ENCODE results near the gene CCDC88B.

CCDC88B gene

GRCh38 chr11:64389851-64390250 is 49.8 kb downstream of the CCDC88B start:
- no peaks in the 10 kb centered on the region for H3F3A ChIP-seq (ENCODE audit: low read depth)
- H3K36me3 ChIP-seq (ENCODE audit: insufficient read depth, low read length): no peaks in the 10 kb centered on the region
- no peak overlapping the region for H2AFZ ChIP-seq (ENCODE audit: low read length)
- no peaks in the 10 kb centered on the region for H4K20me1 ChIP-seq (ENCODE audit: insufficient read depth, low read length, poor library complexity, severe bottlenecking)
- H3K4me2 ChIP-seq (ENCODE audit: low read depth, low read length, poor library complexity, severe bottlenecking): no peak overlapping the region
- H3K9me2 ChIP-seq (replicated peaks; ENCODE audit: low read depth, low read length): no peaks in the 10 kb centered on the region
- no peaks in the 10 kb centered on the region for H3K79me2 ChIP-seq (ENCODE audit: insufficient read depth, low read length)
- no peak overlapping the region for H3K4me3 ChIP-seq (ENCODE audit: low read length, poor library complexity, severe bottlenecking)
- TF ChIP-seq EZH2phosphoT487 (IDR thresholded peaks at IDR 0.05; ENCODE audit: borderline replicate concordance): no peak
- H3K27me3 ChIP-seq (ENCODE audit: insufficient read depth, low read length, poor library complexity, severe bottlenecking): no peaks in the 10 kb centered on the region
- H3K9ac ChIP-seq (ENCODE audit: low read depth, low read length, poor library complexity, severe bottlenecking): no peak overlapping the region
- H3K9me3 ChIP-seq (ENCODE audit: insufficient read depth, low read depth, low read length): no peaks in the 10 kb centered on the region
- peaks cover 7% of the 10 kb centered on the region for H3K4me1 ChIP-seq (ENCODE audit: insufficient read depth, low read length, poor library complexity, severe bottlenecking)

GRCh38 chr11:64390558-64390957 is 50.6 kb downstream of the CCDC88B start:
- H3K27me3 ChIP-seq (ENCODE audit: insufficient read depth, low read length, poor library complexity, severe bottlenecking): no peaks in the 10 kb centered on the region
- no peak overlapping the region for H3K4me2 ChIP-seq (ENCODE audit: low read depth, low read length, poor library complexity, severe bottlenecking)
- H3K9me2 ChIP-seq (replicated peaks; ENCODE audit: low read depth, low read length): no peaks in the 10 kb centered on the region
- no peak overlapping the region for H3K9ac ChIP-seq (ENCODE audit: low read depth, low read length, poor library complexity, severe bottlenecking)
- H3K79me2 ChIP-seq (ENCODE audit: insufficient read depth, low read length): no peaks in the 10 kb centered on the region
- no peak overlapping the region for H3K4me3 ChIP-seq (ENCODE audit: low read length, poor library complexity, severe bottlenecking)
- H2AFZ ChIP-seq (ENCODE audit: low read length): no peak overlapping the region
- TF ChIP-seq CTCF (conservative IDR thresholded peaks at IDR 0.05; ENCODE audit: low read length): no peak
- TF ChIP-seq EZH2phosphoT487 (IDR thresholded peaks at IDR 0.05; ENCODE audit: borderline replicate concordance): no peak
- H3K36me3 ChIP-seq (ENCODE audit: insufficient read depth, low read length): no peaks in the 10 kb centered on the region
- no peaks in the 10 kb centered on the region for H3F3A ChIP-seq (ENCODE audit: low read depth)
- H4K20me1 ChIP-seq (ENCODE audit: insufficient read depth, low read length, poor library complexity, severe bottlenecking): no peaks in the 10 kb centered on the region
- no peaks in the 10 kb centered on the region for H3K9me3 ChIP-seq (ENCODE audit: insufficient read depth, low read depth, low read length)
- H3K4me1 ChIP-seq (ENCODE audit: insufficient read depth, low read length, poor library complexity, severe bottlenecking): peaks cover 7% of the 10 kb centered on the region

GRCh38 chr11:64391839-64392238 is 51.8 kb downstream of the CCDC88B start:
- H3K36me3 ChIP-seq (ENCODE audit: insufficient read depth, low read length): no peaks in the 10 kb centered on the region
- no peaks in the 10 kb centered on the region for H3K4me1 ChIP-seq (ENCODE audit: insufficient read depth, low read length, poor library complexity, severe bottlenecking)
- no peak overlapping the region for H3K4me3 ChIP-seq (ENCODE audit: low read length, poor library complexity, severe bottlenecking)
- no peaks in the 10 kb centered on the region for H3K79me2 ChIP-seq (ENCODE audit: insufficient read depth, low read length)
- no peaks in the 10 kb centered on the region for H4K20me1 ChIP-seq (ENCODE audit: insufficient read depth, low read length, poor library complexity, severe bottlenecking)
- no peak for TF ChIP-seq CTCF (conservative IDR thresholded peaks at IDR 0.05; ENCODE audit: low read length)
- no peak for TF ChIP-seq EZH2phosphoT487 (IDR thresholded peaks at IDR 0.05; ENCODE audit: borderline replicate concordance)
- no peak overlapping the region for H3K9ac ChIP-seq (ENCODE audit: low read depth, low read length, poor library complexity, severe bottlenecking)
- no peak overlapping the region for H3K4me2 ChIP-seq (ENCODE audit: low read depth, low read length, poor library complexity, severe bottlenecking)
- no peaks in the 10 kb centered on the region for H3K9me3 ChIP-seq (ENCODE audit: insufficient read depth, low read depth, low read length)
- H3K9me2 ChIP-seq (replicated peaks; ENCODE audit: low read depth, low read length): no peaks in the 10 kb centered on the region
- no peaks in the 10 kb centered on the region for H3K27me3 ChIP-seq (ENCODE audit: insufficient read depth, low read length, poor library complexity, severe bottlenecking)
- no peak overlapping the region for H2AFZ ChIP-seq (ENCODE audit: low read length)
- H3F3A ChIP-seq (ENCODE audit: low read depth): no peaks in the 10 kb centered on the region

GRCh38 chr11:64395545-64396078 is 55.6 kb downstream of the CCDC88B start:
- H3K4me1 ChIP-seq (ENCODE audit: insufficient read depth, low read length, poor library complexity, severe bottlenecking): no peaks in the 10 kb centered on the region
- H3K9me3 ChIP-seq (ENCODE audit: insufficient read depth, low read depth, low read length): no peaks in the 10 kb centered on the region
- no peak overlapping the region for H3K4me2 ChIP-seq (ENCODE audit: low read depth, low read length, poor library complexity, severe bottlenecking)
- no peaks in the 10 kb centered on the region for H4K20me1 ChIP-seq (ENCODE audit: insufficient read depth, low read length, poor library complexity, severe bottlenecking)
- H3K9ac ChIP-seq (ENCODE audit: low read depth, low read length, poor library complexity, severe bottlenecking): no peak overlapping the region
- no peak overlapping the region for H3K4me3 ChIP-seq (ENCODE audit: low read length, poor library complexity, severe bottlenecking)
- no peaks in the 10 kb centered on the region for H3K27me3 ChIP-seq (ENCODE audit: insufficient read depth, low read length, poor library complexity, severe bottlenecking)
- TF ChIP-seq CTCF (conservative IDR thresholded peaks at IDR 0.05; ENCODE audit: low read length) (no peak), EZH2phosphoT487 (IDR thresholded peaks at IDR 0.05; ENCODE audit: borderline replicate concordance) (no peak)
- H3K9me2 ChIP-seq (replicated peaks; ENCODE audit: low read depth, low read length): no peaks in the 10 kb centered on the region
- H3F3A ChIP-seq (ENCODE audit: low read depth): no peaks in the 10 kb centered on the region
- no peak overlapping the region for H2AFZ ChIP-seq (ENCODE audit: low read length)
- no peaks in the 10 kb centered on the region for H3K79me2 ChIP-seq (ENCODE audit: insufficient read depth, low read length)
- no peaks in the 10 kb centered on the region for H3K36me3 ChIP-seq (ENCODE audit: insufficient read depth, low read length)
